ENCODE measurements around the gene POLG. TPM values are rescaled to one million over a fixed set of nuclear protein-coding genes. Genes with fewer than 3 reads are reported as not detected.

POLG gene
- polyA plus RNA-seq, 2 of the 4 experiments (the other 2 are of a cell fraction) = 24.1 to 50.2 TPM

GRCh38 chr15:89361451-89362202 is 27.0 kb upstream of the POLG start (continued):
- no peak for TF ChIP-seq MAFK (IDR thresholded peaks at IDR 0.05; ENCODE audit: partially characterized antibody)
- no peak for TF ChIP-seq JUNB (IDR thresholded peaks at IDR 0.05)
- TF ChIP-seq SMC3 (IDR thresholded peaks at IDR 0.05) = no peak
- no peak for TF ChIP-seq EP300 (IDR thresholded peaks at IDR 0.05)
- TF ChIP-seq PBX3 (IDR thresholded peaks at IDR 0.05) = no peak
- no peak for TF ChIP-seq RARB (CRISPR knock-in tag; IDR thresholded peaks at IDR 0.05)
- TF ChIP-seq CHD4 (IDR thresholded peaks at IDR 0.05; ENCODE audit: borderline replicate concordance) = no peak
- 0 out of 2 replicates have a peak, but pooled peaks have one; percentile 25 for TF ChIP-seq MAX (IDR thresholded peaks at IDR 0.05)
- no peak for TF ChIP-seq TP53 (CRISPR knock-in tag; IDR thresholded peaks at IDR 0.05)
- no peak for TF ChIP-seq POLR2AphosphoS2 (conservative IDR thresholded peaks at IDR 0.05; ENCODE audit: low read length)
- TF ChIP-seq MAZ (IDR thresholded peaks at IDR 0.05; ENCODE audit: borderline replicate concordance, low read depth, low read length) = no peak
- 0 out of 2 replicates have a peak, but pooled peaks have one; percentile 22 for TF ChIP-seq ZSCAN20 (CRISPR knock-in tag; IDR thresholded peaks at IDR 0.05)
- no peak for TF ChIP-seq GATA3 (IDR thresholded peaks at IDR 0.05; ENCODE audit: borderline replicate concordance)
- no peak for TF ChIP-seq RAD21 (conservative IDR thresholded peaks at IDR 0.05 in 1 of 2, IDR thresholded peaks at IDR 0.05 in 1 of 2)
- no peak for TF ChIP-seq CBX2 (IDR thresholded peaks at IDR 0.05; ENCODE audit: borderline replicate concordance, low read depth)
- TF ChIP-seq E2F6 (IDR thresholded peaks at IDR 0.05; ENCODE audit: borderline replicate concordance, low read depth) = no peak
- TF ChIP-seq ZNF302 (CRISPR knock-in tag; IDR thresholded peaks at IDR 0.05) = no peak
- TF ChIP-seq BHLHE40 (IDR thresholded peaks at IDR 0.05; ENCODE audit: low read depth, low read length) = no peak
- TF ChIP-seq EHF (CRISPR knock-in tag; IDR thresholded peaks at IDR 0.05) = no peak; the same call in 1 of the 2 replicates
- TF ChIP-seq CHD2 (IDR thresholded peaks at IDR 0.05; ENCODE audit: low read length, partially characterized antibody) = no peak
- TF ChIP-seq ESRRA (IDR thresholded peaks at IDR 0.05; ENCODE audit: borderline replicate concordance, low read length) = no peak
- no peak for TF ChIP-seq RNF2 (IDR thresholded peaks at IDR 0.05; ENCODE audit: borderline replicate concordance, low read depth)
- no peak for TF ChIP-seq RCOR1 (IDR thresholded peaks at IDR 0.05; ENCODE audit: low read depth, low read length)
- no peak for TF ChIP-seq CBX8 (IDR thresholded peaks at IDR 0.05)
- no peak for TF ChIP-seq TFCP2L1 (CRISPR knock-in tag; IDR thresholded peaks at IDR 0.05)
- peak; percentile 86 for TF ChIP-seq HOXB5 (CRISPR knock-in tag; IDR thresholded peaks at IDR 0.05)
- TF ChIP-seq NR3C1 (IDR thresholded peaks at IDR 0.05) = no peak
- no peak for TF ChIP-seq RFX5 (IDR thresholded peaks at IDR 0.05)
- TF ChIP-seq BCL3 (IDR thresholded peaks at IDR 0.05) = no peak
- peak; percentile 99 for TF ChIP-seq REST (IDR thresholded peaks at IDR 0.05)
- TF ChIP-seq EHMT2 (IDR thresholded peaks at IDR 0.05; ENCODE audit: low read depth) = peak; percentile 93
- TF ChIP-seq FOXS1 (CRISPR knock-in tag; IDR thresholded peaks at IDR 0.05) = peak; percentile 48; the same call in 1 of the 2 replicates
- no peak for TF ChIP-seq KDM1A (IDR thresholded peaks at IDR 0.05; ENCODE audit: low read depth)
- no peak for TF ChIP-seq ZFP36 (IDR thresholded peaks at IDR 0.05; ENCODE audit: borderline replicate concordance, partially characterized antibody)
- no peak for TF ChIP-seq USF2 (IDR thresholded peaks at IDR 0.05)
- peak; percentile 50; the same call in 1 of the 2 replicates for TF ChIP-seq HOXB13 (CRISPR knock-in tag; IDR thresholded peaks at IDR 0.05; ENCODE audit: low read depth)
- no peak for TF ChIP-seq CEBPB (IDR thresholded peaks at IDR 0.05)
- TF ChIP-seq FOSB (CRISPR knock-in tag; IDR thresholded peaks at IDR 0.05) = no peak
